GM20000 (cell line): ENCODE data around the gene SAPCD1.
A peak's percentile ranks its signal among the peaks of the same experiment; 100 is the strongest.
"Not testable (repeated sequence)": the region's sequence is repeated elsewhere in the genome, so short reads cannot be mapped to it uniquely, and the experiment has no call there.

ENCODE experiments used
- DNase-seq: peaks from one replicate; pipeline ENCODE4 v3.0.0; 2012; ENCODE audit warnings: low spot score
- TF ChIP-seq, protein P1 (sequence below): IDR thresholded peaks from 2 replicates; pipeline ENCODE4 v1.5.1; 2012; ENCODE audit warnings: mild to moderate bottlenecking, control low read depth; ENCODE audit errors: extremely low read depth, missing control alignments

Gene SAPCD1

DNA sequence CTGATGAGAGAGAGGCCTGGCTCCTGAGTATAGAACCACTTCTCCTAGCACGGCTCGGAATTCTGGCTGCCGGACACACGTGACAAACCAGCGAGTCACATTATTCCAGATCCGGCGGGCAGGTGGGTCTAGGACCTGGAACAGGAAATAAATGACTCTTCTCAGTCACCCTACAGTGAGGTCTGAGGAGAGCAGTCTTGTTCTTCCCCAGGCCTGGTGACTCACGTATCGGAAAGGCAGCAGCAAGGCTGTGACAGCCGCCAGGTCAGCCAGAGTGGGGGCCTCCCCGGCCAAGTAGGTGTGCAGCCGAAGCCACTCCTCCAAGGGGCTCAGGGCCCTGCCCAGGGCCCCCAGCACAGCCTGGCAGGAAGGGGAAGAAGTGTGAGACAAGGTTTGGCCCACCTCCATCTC, 30.3 kb downstream of the SAPCD1 start:
- TF ChIP-seq, protein P1, sequence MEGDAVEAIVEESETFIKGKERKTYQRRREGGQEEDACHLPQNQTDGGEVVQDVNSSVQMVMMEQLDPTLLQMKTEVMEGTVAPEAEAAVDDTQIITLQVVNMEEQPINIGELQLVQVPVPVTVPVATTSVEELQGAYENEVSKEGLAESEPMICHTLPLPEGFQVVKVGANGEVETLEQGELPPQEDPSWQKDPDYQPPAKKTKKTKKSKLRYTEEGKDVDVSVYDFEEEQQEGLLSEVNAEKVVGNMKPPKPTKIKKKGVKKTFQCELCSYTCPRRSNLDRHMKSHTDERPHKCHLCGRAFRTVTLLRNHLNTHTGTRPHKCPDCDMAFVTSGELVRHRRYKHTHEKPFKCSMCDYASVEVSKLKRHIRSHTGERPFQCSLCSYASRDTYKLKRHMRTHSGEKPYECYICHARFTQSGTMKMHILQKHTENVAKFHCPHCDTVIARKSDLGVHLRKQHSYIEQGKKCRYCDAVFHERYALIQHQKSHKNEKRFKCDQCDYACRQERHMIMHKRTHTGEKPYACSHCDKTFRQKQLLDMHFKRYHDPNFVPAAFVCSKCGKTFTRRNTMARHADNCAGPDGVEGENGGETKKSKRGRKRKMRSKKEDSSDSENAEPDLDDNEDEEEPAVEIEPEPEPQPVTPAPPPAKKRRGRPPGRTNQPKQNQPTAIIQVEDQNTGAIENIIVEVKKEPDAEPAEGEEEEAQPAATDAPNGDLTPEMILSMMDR, result no peak
- DNase-seq, result no peak

DNA sequence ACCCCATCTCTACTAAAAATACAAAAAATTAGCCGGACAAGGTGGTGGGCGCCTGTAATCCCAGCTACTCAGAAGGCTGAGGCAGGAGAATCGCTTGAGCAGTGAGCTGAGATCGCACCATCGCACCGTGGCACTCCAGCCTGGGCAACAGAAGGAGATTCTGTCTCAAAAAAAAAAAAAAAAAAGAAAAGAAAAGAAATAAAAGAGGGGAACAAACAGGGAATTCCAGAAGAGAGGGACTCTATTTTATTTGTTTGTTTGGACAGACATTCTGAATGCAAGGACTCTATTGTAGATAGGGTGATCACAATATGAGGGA, 31.4 kb downstream of the SAPCD1 start:
- DNase-seq, result not testable (repeated sequence)

DNA sequence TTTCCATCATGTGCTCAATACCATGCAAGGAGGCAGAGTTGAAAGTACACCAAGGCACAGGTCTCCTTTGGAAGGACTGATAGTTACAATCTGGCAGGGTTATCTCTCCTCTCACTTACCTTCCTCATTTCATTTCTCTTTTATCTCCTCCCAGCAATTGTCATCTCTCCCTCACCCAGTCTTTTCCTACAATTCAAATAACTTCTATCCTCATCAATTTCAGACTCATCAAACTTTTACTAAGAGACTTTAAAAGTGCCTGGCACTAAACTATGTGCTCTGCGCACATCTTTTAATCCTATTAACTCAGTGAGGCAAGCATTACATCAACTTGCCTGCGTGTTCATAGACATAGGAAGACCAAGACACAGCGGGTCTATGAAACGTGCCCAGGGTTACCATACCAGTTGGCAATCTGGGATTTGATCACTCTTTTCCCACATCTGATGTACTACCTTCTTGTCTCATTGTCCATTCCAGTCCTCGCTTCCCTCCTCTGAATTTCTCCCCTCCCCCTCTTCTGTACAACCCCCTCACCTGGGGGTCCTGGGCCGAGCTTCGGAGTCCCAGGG, 31.9 kb downstream of the SAPCD1 start:
- TF ChIP-seq, protein P1, result no peak
- peak; percentile 34 for DNase-seq

DNA sequence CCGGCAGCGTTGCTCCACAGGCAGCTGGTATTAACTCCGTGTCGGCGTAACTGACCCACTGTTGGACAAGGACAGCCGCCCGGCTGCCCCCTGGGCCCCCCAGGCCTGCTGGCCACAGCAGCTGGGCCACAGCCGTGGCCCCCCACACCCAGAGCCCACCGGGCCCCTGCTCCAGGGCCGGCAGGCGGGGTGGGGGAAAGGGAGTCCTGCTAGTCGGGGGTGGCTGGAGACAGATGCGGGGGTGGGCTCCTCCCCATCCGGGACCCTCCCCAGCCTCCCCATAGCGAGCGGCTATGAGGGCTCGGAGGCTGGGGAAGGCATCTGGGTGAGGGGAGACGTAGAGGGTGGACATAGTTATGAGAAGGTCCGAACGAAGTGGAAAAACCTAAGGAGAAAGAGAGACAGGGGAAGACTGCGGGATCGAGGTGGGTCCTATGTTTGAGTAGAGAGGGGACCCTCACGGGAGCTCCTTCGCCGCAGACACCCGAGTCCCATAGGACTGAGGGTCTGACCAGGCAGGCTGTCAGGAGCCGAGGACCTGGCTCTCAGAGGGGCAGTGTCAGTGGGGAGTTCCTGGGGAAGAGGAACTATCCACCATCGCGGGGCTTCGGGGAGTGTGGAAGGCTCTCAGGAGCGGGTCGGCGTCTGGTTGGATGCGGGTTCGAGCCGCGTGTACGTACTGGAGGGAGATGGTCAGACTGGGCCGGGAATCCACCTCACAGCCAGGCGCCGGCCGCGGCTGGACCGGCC, 32.6 kb downstream of the SAPCD1 start:
- no peak for DNase-seq
- TF ChIP-seq, protein P1, result no peak

DNA sequence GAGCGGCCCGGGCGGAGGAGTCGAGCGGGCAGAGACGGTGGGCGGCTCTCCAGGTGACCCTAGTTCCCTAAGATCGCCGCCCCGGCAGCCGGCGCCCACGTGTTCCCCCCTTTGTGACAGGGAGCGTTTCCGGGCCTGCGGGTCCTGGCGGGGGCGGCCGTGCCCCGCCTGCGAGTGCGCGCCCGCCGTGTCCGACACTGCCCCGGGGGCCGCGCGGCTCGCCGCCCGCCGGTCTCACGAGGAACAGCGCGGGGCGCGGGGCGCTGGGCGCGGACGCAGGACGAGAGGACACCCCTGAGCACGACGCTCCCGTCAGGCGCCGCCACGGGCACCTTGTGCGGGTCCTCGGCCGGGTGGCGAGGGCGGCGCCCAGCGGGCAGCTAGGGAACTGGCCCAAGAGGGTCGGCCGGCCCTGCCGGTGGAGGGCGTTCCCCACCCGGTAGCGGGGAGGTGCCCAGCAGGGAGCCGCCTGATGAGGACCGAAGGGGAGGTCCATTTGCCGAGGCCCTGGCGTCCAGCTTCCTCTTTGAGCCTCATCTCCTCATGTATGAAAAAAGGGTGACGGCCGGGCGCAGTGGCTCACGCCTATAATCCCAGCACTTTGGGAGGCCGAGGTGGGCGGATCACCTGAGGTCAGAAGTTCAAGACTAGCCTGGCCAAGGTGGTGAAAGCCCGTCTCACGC, 33.3 kb downstream of the SAPCD1 start, which contains the start of gene VARS1:
VARS1 (minus strand) TSS at position 137 of the 683 bp plus-strand sequence. CDS start 535 bp downstream, outside the sequence.
- DNase-seq, result peak; percentile 98
- TF ChIP-seq, protein P1, result peak; percentile 98

DNA sequence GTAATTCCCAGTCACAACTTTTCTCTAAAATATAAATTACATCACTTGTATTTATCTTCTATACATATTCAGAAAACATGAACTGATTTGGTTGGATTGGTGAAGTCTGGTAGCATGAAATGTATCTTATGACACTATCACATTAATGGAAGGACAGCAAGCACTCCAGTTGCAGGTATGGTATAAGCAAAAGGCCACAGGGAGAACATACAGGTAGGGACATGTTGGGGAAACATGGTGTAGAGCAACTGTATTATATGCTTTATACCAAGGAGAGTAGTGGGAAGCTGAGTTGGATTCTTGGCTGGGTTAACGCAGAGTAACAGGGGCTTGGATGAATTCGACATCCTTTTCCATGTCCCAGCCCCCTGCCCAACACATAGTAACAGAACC, 34.5 kb downstream of the SAPCD1 start:
- no peak for DNase-seq

DNA sequence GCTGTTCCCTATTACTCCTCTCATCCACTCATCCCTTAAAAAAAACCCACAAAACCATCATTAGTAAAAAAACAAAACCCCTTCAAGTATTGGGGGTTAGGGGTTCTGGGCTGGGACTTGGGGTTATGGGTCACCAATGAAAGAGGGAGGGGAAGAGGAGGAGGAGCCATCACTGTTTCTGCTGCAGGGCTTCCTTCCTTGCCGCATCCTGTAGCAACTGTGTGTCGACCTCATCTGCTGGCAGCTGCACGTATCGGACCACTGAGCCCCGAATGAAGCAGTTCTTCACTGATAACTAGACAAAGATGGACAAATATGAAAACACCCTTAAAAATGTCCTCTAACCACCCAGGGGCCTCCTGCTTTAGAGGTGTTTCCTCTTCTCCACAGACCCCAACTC, 35.1 kb downstream of the SAPCD1 start:
- peak; percentile 38 for DNase-seq
- TF ChIP-seq, protein P1, result no peak

More for the DNA sequence above, 34.5 kb downstream of the SAPCD1 start:
- TF ChIP-seq, protein P1, result no peak
